HepG2 (cell line): Measurements from ENCODE around the gene NOL4L. TPM values are rescaled to one million over a fixed set of nuclear protein-coding genes. Genes with fewer than 3 reads are reported as not detected.
A peak's percentile ranks its signal among the peaks of the same experiment; 100 is the strongest.

Source experiments
- ARID2 ChIP-seq: sonication (generic); formaldehyde crosslinking; IDR thresholded peaks from 2 replicates; pipeline ENCODE4 v1.8.1; 2022; ENCODE audit warnings: mild to moderate bottlenecking, missing genetic modification reagents, borderline replicate concordance
- ERF ChIP-seq: IDR thresholded peaks from 2 replicates; pipeline ENCODE4 v1.6.1; 2018; ENCODE audit warnings: missing biosample characterization, missing genetic modification reagents
- MAZ ChIP-seq, 2 experiments: sonication (generic) in 1 of 2; formaldehyde crosslinking in 1 of 2; IDR thresholded peaks; 2 replicates each; pipeline versions ENCODE4 v1.5.0 to v1.6.1; 2012 to 2020; ENCODE audit warnings: low read depth in 2 of 2, mild to moderate bottlenecking in 2 of 2, borderline replicate concordance in 1 of 2, improper control_type of control experiment in 1 of 2, low read length in 1 of 2, missing genetic modification reagents in 1 of 2, moderate library complexity in 1 of 2
- POLR2G ChIP-seq: fragments of 200-400 bp; formaldehyde crosslinking; IDR thresholded peaks from 2 replicates; pipeline ENCODE4 v1.6.1; 2018; ENCODE audit warnings: mild to moderate bottlenecking, low read depth, low read length, moderate library complexity
- SOX6 ChIP-seq, 2 experiments: fragments of 450-650 bp in 1 of 2; sonication (generic) in 1 of 2; formaldehyde crosslinking in 1 of 2; IDR thresholded peaks; 2 replicates each; pipeline versions ENCODE4 v1.4.0 to v1.6.1; 2017 to 2020; ENCODE audit warnings: antibody characterized with exemption in 1 of 2, mild to moderate bottlenecking in 1 of 2, missing genetic modification reagents in 1 of 2
- ZFX ChIP-seq: sonication (generic); formaldehyde crosslinking; IDR thresholded peaks from 2 replicates; pipeline ENCODE4 v1.4.0; 2020; ENCODE audit warnings: mild to moderate bottlenecking, low read depth, missing genetic modification reagents, moderate library complexity
- ZNF17 ChIP-seq: sonication (generic); formaldehyde crosslinking; IDR thresholded peaks from 2 replicates; pipeline ENCODE4 v1.5.0; 2020; ENCODE audit warnings: mild to moderate bottlenecking, missing genetic modification reagents
- ZNF607 ChIP-seq: sonication (generic); formaldehyde crosslinking; IDR thresholded peaks from 2 replicates; pipeline ENCODE4 v1.5.1; 2020; ENCODE audit warnings: missing genetic modification reagents, mild to moderate bottlenecking, borderline replicate concordance
- polyA plus RNA-seq, 8 experiments: library from polyadenylated mRNA; depleted of rRNA in 3 of 8; stranded (reverse) in 7 of 8; unstranded in 1 of 8; fragments of >200 nt; fragmentation: Illumina TruSeq in 4 of 8; extraction: Trizol in 4 of 8; gene quantifications; 2 replicates each; pipeline versions ENCODE4 v1.2.1 to v1.2.3, GENCODE V29; 2011 to 2016; ENCODE audit warnings: low read depth in 4 of 8, missing spikeins in 1 of 8, mixed read lengths in 1 of 8; ENCODE audit not compliant: insufficient read depth in 1 of 8
- total RNA-seq, 5 experiments: library from RNA; depleted of rRNA; stranded (reverse); fragments of >200 nt; fragmentation: Illumina TruSeq; extraction: Trizol; gene quantifications; 2 replicates each; pipeline ENCODE4 v1.2.3, GENCODE V29; 2016; ENCODE audit warnings: low read depth in 1 of 5
- TF ChIP-seq, protein P1 (sequence below): IDR thresholded peaks from 2 replicates; pipeline ENCODE4 v1.6.1; 2016
- TF ChIP-seq, protein P2 (sequence below): sonication (generic); formaldehyde crosslinking; IDR thresholded peaks from 2 replicates; pipeline ENCODE4 v1.4.0; 2020; ENCODE audit warnings: missing genetic modification reagents, low read depth, mild to moderate bottlenecking, borderline replicate concordance
- TF ChIP-seq, protein P3 (sequence below): sonication (generic); formaldehyde crosslinking; IDR thresholded peaks from 2 replicates; pipeline ENCODE4 v1.5.0; 2020; ENCODE audit warnings: missing genetic modification reagents, mild to moderate bottlenecking, borderline replicate concordance
- TF ChIP-seq, protein P4 (sequence below): sonication (generic); formaldehyde crosslinking; IDR thresholded peaks from 2 replicates; pipeline ENCODE4 v1.5.0; 2020; ENCODE audit warnings: missing genetic modification reagents
- TF ChIP-seq, protein P5 (sequence below): sonication (generic); formaldehyde crosslinking; IDR thresholded peaks from 2 replicates; pipeline ENCODE4 v1.9.0; 2021; ENCODE audit warnings: missing genetic modification reagents, borderline replicate concordance

NOL4L gene
- total and polyA plus RNA-seq, 2 of the 13 experiments (the other 11 are each of a cell fraction or from before 2014, with no cell fraction given), result 16.6 to 35.4 TPM

DNA sequence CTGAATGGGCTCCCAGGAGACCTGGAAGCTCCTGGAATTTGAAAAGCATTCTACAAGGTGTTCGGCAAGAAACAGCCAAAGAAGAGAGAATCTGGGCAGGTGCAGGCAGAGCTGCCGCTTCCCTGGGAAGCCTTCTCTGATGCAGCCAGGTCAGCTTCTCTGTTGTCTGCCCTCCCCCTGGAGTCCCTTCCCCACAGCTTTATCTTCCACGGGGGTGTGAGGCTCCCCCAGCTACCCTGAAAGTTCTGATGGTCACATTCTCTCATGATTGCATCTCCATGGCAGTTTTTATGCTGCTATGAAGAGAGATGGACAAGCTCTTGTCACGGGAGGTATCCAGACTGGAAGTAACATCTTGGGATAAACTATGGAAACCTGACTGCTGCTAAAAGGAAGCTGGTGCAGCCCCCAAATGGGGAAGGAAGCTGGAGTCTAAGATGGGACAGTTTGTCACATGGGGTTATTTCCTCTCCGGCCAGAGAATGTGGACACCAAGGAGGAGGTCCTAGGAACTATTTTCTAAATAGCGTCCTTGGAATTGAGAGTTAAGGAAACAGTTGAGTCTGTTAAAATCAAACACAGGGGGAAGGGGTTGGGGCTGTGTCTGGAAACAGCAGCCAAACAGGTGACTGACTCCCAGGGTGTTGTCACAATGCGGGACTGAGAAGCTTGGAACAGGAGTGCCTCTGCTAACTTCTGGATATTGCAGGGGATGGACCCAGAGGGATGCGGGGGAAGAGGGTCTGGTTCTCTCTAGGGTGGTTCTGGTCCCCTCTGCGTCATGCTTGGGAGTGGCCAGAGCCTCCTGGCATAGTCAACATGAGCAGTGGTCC lies 135.9 kb downstream of the NOL4L start (continued):
- TF ChIP-seq, protein P1, sequence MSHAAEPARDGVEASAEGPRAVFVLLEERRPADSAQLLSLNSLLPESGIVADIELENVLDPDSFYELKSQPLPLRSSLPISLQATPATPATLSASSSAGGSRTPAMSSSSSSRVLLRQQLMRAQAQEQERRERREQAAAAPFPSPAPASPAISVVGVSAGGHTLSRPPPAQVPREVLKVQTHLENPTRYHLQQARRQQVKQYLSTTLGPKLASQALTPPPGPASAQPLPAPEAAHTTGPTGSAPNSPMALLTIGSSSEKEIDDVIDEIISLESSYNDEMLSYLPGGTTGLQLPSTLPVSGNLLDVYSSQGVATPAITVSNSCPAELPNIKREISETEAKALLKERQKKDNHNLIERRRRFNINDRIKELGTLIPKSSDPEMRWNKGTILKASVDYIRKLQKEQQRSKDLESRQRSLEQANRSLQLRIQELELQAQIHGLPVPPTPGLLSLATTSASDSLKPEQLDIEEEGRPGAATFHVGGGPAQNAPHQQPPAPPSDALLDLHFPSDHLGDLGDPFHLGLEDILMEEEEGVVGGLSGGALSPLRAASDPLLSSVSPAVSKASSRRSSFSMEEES, result no peak
- TF ChIP-seq ZNF17 (CRISPR knock-in tag) (no peak), ZNF607 (CRISPR knock-in tag) (no peak), ERF (CRISPR knock-in tag) (no peak), POLR2G (peak; percentile 35), ARID2 (CRISPR knock-in tag) (no peak), SOX6 (IDR thresholded peaks at IDR 0.05) (no peak), SOX6 (CRISPR knock-in tag; IDR thresholded peaks at IDR 0.05) (no peak), MAZ (IDR thresholded peaks at IDR 0.05; ENCODE audit: borderline replicate concordance, low read depth, low read length) (no peak), MAZ (CRISPR knock-in tag; IDR thresholded peaks at IDR 0.05; ENCODE audit: low read depth) (no peak), ZFX (CRISPR knock-in tag) (no peak)
- TF ChIP-seq, protein P2, sequence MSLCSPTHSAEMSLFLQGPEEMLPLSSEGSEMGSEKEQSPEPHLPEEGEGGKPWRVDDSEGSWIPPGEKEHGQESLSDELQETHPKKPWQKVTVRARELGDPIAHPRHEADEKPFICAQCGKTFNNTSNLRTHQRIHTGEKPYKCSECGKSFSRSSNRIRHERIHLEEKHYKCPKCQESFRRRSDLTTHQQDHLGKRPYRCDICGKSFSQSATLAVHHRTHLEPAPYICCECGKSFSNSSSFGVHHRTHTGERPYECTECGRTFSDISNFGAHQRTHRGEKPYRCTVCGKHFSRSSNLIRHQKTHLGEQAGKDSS (CRISPR knock-in tag), result no peak
- TF ChIP-seq, protein P3, sequence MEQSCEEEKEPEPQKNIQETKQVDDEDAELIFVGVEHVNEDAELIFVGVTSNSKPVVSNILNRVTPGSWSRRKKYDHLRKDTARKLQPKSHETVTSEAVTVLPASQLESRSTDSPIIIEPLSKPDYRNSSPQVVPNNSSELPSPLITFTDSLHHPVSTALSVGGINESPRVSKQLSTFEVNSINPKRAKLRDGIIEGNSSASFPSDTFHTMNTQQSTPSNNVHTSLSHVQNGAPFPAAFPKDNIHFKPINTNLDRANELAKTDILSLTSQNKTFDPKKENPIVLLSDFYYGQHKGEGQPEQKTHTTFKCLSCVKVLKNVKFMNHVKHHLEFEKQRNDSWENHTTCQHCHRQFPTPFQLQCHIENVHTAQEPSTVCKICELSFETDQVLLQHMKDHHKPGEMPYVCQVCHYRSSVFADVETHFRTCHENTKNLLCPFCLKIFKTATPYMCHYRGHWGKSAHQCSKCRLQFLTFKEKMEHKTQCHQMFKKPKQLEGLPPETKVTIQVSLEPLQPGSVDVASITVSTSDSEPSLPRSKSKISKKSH (CRISPR knock-in tag), result no peak
- TF ChIP-seq, protein P4, sequence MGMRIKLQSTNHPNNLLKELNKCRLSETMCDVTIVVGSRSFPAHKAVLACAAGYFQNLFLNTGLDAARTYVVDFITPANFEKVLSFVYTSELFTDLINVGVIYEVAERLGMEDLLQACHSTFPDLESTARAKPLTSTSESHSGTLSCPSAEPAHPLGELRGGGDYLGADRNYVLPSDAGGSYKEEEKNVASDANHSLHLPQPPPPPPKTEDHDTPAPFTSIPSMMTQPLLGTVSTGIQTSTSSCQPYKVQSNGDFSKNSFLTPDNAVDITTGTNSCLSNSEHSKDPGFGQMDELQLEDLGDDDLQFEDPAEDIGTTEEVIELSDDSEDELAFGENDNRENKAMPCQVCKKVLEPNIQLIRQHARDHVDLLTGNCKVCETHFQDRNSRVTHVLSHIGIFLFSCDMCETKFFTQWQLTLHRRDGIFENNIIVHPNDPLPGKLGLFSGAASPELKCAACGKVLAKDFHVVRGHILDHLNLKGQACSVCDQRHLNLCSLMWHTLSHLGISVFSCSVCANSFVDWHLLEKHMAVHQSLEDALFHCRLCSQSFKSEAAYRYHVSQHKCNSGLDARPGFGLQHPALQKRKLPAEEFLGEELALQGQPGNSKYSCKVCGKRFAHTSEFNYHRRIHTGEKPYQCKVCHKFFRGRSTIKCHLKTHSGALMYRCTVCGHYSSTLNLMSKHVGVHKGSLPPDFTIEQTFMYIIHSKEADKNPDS, result no peak
- TF ChIP-seq, protein P5, sequence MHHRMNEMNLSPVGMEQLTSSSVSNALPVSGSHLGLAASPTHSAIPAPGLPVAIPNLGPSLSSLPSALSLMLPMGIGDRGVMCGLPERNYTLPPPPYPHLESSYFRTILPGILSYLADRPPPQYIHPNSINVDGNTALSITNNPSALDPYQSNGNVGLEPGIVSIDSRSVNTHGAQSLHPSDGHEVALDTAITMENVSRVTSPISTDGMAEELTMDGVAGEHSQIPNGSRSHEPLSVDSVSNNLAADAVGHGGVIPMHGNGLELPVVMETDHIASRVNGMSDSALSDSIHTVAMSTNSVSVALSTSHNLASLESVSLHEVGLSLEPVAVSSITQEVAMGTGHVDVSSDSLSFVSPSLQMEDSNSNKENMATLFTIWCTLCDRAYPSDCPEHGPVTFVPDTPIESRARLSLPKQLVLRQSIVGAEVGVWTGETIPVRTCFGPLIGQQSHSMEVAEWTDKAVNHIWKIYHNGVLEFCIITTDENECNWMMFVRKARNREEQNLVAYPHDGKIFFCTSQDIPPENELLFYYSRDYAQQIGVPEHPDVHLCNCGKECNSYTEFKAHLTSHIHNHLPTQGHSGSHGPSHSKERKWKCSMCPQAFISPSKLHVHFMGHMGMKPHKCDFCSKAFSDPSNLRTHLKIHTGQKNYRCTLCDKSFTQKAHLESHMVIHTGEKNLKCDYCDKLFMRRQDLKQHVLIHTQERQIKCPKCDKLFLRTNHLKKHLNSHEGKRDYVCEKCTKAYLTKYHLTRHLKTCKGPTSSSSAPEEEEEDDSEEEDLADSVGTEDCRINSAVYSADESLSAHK (CRISPR knock-in tag), result no peak
